HG03060 (cell line): ENCODE measurements around the gene SERPINA12.
"Not testable (repeated sequence)": the region's sequence is repeated elsewhere in the genome, so short reads cannot be mapped to it uniquely, and the experiment has no call there.

Source experiments
- ATAC-seq: cut with Tn5 transposase; IDR thresholded peaks from one replicate; pipeline ENCODE4 v1.9.1; 2021; ENCODE audit warnings: low read depth, moderate number of reproducible peaks; ENCODE audit not compliant: unreplicated experiment

The SERPINA12 gene

GRCh38 chr14:94494085-94494484 lies 15.2 kb downstream of the SERPINA12 start:
- ATAC-seq = peak; percentile 62

GRCh38 chr14:94491511-94491910 lies 17.8 kb downstream of the SERPINA12 start:
- no peak for ATAC-seq

- ATAC-seq = no peak
Measured at GRCh38 chr14:94489336-94489735, 19.9 kb downstream of the SERPINA12 start.

DNA sequence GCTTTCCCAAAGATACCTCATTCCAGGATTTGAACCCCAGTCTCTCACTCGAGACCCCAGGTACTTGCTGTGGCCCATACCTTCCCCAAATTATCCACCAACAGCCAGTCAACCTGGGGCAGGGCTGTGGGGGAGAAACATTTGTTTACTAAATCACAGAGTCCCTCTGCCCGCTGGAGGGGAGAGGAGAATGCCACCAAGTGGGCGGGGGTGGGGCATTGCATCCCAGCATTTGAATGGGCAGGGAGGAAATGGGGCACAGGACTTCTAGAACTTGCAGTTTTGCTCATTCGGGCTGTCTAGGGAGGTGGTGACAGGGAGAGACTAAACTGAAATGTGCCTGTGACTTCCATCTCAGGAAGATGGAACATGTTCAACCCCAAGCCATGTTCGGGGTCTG lies 22.4 kb downstream of the SERPINA12 start:
- ATAC-seq = no peak

GRCh38 chr14:94485944-94486841 lies 23.1 kb downstream of the SERPINA12 start:
- ATAC-seq = no peak

GRCh38 chr14:94484481-94484880 lies 24.8 kb downstream of the SERPINA12 start:
- no peak for ATAC-seq

DNA sequence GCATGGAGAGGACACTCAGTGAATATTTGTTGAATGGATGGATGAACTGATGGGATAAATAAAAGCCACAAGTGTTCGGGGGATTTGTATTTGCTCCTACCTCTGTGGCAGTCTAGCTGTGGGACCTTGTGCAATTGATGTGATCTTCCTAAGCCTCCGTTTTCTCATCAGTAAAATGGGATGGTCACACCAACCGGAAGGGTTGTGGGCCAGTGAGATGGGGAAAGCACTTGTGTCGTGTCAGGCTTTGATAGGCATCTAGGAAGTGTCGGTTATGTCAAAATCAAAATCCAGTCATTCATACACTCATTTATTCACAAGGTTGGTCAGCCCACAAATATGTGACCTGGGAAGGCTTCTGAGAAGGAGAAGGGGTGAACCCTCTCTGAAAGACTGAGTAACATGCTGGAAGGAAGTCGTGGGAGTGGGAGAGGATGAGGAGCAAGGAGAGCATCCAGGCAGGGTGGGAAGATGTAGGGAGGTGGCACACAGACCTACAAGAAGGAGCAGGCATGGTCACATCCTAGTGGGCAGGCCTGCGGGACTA lies 25.5 kb downstream of the SERPINA12 start:
- ATAC-seq = no peak

DNA sequence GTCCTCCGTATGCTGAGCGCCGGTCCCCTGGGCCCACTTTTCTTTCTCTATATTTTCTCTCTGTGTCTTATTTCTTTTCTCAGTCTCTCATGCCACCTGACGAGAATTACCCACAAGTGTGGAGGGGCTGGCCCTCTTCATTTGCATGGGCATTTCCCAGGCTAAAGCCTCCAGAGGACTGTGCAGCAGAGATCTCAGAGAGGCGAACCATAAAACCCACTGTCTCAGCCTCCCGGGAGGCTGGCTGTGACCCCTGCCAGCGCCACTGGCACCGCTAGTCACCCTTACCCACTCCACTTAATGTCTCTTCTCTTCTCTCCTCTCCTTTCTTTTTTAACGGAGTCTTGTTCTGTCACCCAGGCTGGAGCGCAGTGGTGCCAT lies 26.2 kb downstream of the SERPINA12 start:
- peak; percentile 41 for ATAC-seq

DNA sequence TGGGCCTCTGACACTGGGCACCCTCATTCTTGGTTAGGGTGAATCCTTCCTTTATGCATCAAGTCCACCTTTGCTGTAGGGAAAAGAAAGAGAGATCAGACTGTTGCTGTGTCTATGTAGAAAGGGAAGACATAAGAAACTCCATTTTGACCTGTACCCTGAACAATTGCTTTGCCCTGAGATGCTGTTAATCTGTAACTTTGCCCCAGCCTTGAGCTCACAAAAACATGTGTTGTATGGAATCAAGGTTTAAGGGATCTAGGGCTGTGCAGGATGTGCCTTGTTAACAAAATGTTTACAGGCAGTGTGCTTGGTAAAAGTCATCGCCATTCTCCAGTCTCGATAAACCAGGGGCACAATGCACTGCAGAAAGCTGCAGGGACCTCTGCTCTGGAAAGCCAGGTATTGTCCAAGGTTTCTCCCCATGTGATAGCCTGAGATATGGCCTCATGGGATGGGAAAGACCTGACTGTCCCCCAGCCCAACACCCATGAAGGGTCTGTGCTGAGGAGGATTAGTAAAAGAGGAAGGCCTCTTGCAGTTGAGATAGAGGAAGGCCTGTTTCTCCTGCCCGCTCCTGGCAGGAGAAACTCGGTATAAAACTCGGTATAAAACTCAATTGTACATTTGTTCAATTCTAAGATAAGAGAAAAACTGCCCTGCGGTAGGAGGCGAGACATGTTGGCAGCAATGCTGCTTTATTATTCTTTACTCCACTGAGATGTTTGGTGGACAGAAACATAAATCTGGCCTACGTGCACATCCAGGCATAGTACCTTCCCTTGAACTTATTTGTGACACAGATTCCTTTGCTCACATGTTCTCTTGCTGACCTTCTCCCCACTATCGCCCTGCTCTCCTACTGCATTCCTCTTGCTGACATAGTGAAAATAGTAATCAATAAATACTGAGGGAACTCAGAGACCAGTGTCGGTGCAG lies 26.9 kb downstream of the SERPINA12 start:
- ATAC-seq = not testable (repeated sequence)

GRCh38 chr14:94481468-94482131 lies 27.7 kb downstream of the SERPINA12 start:
- ATAC-seq = no peak

- no peak for ATAC-seq
Measured at GRCh38 chr14:94480809-94481208, 28.5 kb downstream of the SERPINA12 start.

- no peak for ATAC-seq
Measured at GRCh38 chr14:94478420-94478819, 30.8 kb downstream of the SERPINA12 start.

DNA sequence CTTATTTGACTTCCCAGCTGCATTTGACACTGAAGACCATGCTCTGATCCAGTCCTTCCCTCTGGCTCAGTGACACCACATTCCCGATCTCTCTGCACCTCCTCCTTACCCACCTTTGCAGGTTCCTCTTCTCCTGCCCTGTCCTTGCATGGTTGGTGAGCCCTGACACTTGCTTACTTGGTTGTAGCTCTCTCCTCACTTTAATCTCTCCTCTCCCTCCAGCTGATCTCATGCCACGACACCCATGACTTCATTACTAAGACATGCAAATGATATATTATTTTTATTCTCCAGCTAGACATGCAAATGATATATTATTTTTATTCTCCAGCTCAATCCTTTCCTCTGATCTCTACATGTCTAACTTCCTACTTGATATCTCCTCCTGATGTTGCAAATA lies 33.2 kb downstream of the SERPINA12 start, which contains the start of gene SERPINA9:
TSS of gene SERPINA9 (minus strand) at position 175 of the 400 bp plus-strand sequence. CDS start 6,357 bp downstream, outside the sequence.
- no peak for ATAC-seq

DNA sequence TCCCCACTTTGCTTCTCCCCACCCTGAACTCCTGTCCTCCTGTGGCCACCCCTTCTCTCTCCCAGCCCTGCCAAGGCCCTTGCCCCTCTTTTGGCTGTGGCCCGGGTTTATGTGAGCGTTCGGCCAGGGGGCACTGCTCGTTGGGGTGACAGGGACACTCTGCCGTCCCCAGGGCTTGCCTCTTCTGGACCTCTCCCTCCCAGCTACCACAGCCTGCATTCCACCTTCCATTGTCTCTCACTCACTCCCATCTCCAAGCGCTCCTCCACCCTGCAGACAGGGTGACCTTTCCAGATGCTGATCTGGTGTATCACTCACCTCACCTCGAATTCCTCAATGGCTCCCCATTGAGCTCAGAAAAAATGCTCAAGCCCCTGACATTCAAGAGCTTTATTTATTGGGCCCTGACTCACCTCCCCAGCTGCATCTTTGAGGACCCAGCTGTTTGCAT lies 34.7 kb downstream of the SERPINA12 start:
- ATAC-seq = no peak

- no peak for ATAC-seq
Measured at GRCh38 chr14:94473666-94474410, 35.4 kb downstream of the SERPINA12 start.

- ATAC-seq = no peak
Measured at GRCh38 chr14:94472842-94473241, 36.4 kb downstream of the SERPINA12 start.

DNA sequence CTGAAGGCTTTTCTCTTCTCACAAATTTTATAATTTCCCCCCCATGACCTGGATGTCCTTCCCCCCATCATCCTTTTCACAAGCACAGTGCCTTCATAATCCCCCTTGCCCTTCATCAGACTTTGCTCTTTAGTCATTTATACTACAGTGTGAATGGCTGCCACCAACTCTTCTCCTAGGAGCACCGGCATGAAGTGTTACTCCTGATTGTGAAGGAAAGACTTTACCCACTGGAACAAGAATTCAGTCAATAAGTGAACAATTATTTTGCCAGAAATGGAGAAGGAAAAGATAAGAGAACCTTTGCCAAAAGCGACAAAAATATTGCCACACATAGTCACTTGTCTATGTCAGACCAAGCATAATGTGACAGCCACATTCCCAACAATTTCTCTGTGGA lies 38.2 kb downstream of the SERPINA12 start:
- no peak for ATAC-seq

DNA sequence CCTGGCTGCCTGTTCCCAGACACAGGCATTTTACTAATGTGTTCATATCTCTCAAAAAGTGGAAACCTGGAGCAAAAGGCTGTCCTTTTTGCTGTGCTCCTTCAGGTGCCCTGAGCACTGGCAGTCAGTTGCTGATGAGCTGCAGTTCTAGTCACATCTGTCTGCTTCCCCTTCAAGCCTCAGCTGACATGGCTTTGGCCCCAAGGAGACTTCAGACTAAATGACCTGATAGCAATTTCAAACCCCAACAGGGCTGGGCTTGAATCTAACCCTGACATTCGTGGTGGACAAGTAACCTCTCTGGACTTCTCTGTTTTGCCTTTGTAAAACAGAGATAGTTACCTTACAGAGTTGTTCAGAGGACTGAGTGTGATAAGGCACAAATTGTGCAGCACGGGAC lies 39.0 kb downstream of the SERPINA12 start:
- ATAC-seq = no peak

- ATAC-seq = no peak
Measured at GRCh38 chr14:94469261-94469660, 40.0 kb downstream of the SERPINA12 start.
